ENCODE data around the gene HIF1AN.

HIF1AN gene

DNA sequence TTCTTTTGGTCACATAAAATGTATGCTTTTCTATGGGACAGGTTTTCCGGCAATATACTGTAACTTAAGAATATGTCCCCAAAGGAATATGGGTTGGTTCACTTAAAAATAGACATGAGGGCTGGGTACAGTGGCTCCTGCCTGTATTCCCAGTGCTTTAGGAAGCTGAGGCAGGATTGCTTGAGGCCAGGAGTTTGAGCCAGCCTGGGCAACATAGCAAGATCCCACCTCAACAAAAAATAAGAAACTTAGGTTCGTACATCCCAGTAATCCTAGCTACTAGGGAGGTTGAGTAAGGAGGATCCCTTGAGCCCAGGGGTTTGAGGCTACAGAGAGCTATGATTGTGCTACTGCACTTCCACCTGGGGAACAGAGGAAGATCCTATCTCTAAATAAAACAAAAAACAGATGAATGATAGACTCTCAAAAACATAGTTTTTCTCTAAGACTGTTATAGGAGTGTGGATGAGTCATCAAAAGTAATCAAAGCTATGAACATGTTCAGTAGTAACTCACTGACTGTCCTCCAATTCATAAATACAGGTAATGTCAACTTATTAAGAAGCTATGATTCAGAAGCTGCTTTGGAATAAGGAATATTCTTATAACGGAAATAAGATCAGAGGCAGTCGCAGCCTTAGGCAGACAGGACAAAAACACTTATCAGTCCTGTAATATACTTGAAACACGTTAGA, 13.5 kb upstream of the HIF1AN start:
- no peak for DNase-seq (ENCODE audit: low read depth)

DNA sequence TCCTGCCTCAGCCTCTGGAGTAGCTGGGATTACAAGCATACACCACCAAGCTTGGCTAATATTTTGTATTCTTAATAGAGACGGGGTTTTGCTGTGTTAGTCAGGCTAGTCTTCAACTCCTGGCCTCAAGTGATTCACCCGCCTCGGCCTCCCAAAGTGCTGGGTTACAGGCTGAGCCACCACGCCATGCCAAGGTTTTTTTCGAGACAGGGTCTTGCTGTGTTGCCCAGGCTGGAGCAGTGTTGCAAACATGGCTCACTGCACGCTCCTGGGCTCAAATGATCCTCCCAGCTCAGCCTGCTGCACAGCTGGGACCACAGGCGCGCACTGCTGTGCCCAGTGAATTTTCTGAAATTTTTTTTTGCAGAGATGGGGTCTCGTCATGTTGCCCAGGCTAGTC, 12.8 kb upstream of the HIF1AN start:
- no peak for DNase-seq (ENCODE audit: low read depth)

DNA sequence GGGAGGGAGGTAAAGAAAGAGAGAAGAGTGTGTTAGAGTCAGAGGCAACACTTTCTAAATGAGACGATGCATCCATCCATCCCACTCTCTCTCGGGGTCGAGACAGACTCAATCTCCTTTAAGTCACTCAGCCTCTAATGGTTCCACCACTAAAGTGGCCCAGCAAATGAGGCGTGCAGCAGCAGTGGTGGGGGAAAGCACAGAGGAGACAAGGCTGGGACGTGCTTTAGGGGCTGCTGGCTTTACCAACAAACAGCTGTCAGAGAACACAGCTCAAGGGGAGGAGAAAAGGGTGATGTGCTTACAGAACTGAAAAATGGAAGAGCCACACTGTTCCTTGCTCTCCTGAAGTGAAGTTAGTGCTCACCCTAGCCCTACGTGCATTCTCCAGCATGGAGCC, 11.5 kb upstream of the HIF1AN start:
- no peak for DNase-seq (ENCODE audit: low read depth)

DNA sequence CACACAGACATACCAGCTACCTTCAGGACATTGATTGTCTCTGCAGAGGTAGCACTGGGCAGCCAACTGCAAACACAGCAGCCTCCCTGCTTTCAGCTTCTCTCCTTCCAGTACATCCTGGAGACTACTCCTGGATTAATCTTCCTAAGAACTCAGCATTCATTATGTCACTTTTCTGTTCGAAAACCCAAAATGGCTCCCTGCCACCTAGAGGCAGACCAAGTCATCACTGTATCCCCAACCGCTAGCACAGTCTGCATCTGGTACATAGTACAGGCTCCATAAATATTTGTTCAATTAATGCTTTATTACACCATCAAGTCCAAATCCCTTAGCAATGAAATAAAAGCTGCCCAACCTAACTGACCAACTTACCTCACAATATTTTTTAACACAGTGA, 11.1 kb upstream of the HIF1AN start:
- no peak for DNase-seq (ENCODE audit: low read depth)

DNA sequence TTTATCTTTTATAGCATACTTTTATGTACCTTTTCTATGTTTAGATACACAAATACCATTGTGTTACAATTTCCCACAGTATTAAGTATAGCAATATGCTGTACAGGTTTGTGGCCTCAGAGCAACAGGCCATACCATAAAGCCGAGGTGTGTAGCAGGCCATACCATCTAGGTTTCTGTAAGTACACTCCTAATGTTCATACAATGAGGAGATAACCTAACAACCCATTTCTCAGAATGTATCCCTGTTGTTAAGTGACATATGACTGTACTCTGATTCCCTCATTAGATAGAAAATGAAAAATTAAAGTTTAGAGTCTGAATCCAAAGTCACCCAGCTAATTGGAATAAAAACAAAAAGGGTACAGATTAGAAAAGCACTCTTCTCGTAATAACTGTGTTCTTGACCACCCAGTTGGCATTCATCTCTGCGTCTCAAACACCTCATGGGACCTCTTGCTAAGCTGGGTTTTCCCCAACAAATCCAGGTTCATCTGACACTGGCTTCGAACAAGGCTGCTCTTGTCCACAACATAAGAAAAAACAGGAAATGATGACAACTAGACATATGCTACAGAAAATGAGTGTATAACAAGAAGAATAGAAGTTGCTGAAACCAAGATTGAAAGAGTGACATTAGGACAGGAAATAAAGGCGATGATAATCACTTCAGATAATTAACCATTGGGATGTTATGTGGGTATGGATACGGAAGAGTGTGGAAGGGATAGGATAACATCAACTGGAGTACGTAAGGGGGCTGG, 7.4 kb upstream of the HIF1AN start:
- DNase-seq (ENCODE audit: low read depth), result no peak

DNA sequence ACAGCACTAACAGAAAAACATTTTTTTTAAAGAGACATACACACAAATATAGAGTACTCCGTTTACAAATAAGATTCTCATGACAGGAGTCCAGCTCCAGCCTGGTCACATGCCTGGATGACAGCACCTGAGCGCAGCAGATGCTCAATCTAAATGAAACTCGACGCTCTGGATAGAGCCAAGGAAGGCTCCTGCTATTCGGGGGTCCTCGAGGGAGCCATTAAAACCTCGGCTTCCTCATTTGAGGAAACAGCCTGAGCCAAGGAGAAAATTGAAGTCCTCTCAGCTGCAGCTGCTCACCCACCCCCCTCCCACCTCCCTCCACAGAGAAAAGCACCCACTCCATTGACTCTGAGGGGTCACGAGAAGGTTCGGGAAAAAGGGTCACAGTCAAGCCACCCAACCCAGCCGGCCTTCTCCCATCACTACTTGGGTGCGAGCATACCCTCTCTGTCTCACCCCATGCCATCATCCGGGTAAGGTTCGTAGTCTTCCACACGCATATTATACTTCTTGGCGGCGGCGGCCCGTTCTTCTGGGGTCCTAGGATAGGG, 6.7 kb upstream of the HIF1AN start:
- DNase-seq (ENCODE audit: low read depth), result no peak

DNA sequence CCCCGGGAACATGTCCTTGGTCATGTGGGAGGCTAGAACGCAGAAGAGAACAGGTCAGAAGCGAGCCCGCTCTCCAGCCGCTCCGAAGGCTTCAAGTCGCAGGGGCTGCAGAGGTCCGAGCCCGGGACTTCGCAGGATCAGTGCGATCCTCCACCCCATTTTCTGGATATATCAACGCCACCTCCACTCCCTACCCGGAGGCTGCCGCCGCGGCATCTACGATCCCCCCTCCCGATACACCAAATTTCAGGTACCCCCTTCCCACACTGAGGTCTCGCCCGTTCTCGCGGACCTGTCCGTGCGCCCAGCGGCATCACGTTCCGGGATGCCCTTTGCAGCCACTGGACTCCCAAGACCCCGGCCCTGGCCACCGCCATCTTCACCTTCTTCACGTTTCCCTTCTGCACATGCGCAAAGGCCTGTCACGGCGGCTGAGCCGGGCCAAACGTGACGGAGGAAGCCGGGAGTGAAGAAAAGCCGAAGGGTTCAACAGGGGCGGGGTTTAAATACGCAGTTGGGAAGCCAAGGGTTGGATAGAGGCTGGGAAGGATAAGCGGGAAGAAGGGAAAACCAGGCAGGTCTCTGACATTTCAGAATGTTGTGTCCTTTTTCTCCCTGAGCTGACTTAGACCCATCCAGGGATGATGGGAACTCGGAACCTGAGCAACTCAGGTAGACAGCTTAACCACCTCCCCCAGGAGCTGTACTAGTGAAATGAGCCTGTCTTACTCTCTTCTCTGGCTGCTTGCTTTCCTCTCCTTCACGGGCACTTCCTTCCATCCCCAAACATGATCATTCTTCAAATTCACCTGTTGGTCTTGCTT, 6.1 kb upstream of the HIF1AN start, which contains the start of gene NDUFB8:
TSS of gene NDUFB8 (minus strand) at position 397 of the 824 bp plus-strand sequence. CDS start at position 377, 20 bp downstream.
- peak; percentile 80 for DNase-seq (ENCODE audit: low read depth)

DNA sequence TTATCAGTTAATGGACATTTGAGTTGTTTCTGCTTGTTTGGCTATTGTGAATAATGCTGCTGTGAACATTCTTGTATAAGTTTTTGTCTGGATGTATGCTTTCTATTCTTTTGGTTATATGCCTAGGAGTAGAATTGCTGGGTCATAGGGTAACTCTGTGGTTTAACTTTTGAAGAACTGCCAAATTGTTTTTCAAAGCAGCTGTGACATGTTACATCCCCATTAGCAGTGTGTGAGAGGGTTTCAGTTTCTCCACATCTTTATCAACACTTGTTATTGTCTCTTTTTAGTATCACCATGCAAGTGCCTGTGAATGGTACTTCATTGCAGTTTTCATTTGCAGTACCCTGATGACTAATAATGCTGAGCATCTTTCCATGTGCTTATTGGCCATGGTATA, 4.0 kb upstream of the HIF1AN start:
- no peak for DNase-seq (ENCODE audit: low read depth)

DNA sequence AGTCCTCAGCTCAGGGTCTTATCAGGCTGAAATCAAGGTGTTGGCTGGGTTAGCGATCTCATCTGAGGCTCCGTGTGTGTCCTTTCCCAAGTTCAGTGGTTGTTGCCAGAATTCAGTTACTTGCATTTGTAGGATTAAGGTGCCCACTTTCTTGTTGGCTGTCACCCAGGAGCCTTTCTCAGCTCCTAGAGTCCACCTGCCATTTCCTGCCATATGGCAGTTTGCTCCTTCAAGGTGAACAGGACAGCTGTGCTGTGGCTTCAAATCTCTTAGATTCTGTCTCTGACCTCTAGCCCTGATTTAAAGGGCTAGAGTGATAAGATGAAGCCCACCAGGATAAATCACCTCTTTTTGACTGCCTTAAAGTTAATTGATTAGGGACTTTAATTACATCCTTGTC, 1.0 kb upstream of the HIF1AN start:
- no peak for DNase-seq (ENCODE audit: low read depth)

DNA sequence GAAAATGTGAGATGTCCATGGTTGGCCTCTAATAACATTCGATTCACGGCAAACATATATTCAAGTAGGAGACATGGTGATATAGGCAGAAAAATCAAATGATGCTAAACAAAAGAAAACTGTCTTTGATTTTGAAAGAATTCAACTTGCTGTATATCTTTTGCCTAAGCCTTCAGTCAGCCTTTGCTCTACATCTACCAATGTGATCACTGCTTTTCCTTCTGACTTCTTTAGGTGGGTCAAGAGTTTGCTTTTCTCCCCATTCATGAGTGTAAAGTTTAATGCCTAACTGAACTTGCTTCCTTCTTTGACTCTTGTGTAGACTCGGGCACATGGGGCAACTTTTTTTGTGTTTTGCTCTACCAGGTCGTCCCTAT, 417 bp upstream of the HIF1AN start:
- no peak for DNase-seq (ENCODE audit: low read depth)

DNA sequence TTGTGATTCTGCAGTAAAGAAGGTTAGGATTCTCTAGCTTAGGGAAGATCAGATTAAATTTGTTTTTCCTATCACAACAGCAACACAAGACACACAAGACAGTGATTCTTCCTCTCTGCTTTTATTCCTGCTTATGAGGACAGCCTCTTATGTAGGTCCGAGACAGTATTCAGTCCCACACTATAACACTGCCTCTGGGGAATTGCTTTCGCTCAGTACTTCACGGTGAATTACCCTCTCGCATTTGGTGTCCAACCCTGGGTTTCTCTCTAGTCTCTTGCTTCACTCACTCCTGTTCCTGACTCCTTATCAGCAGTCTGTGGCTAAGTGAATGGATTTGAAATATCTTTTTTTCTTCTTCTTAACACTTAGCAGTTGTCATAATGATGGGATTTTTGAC, 1.7 kb downstream of the HIF1AN start:
- DNase-seq (ENCODE audit: low read depth), result no peak

DNA sequence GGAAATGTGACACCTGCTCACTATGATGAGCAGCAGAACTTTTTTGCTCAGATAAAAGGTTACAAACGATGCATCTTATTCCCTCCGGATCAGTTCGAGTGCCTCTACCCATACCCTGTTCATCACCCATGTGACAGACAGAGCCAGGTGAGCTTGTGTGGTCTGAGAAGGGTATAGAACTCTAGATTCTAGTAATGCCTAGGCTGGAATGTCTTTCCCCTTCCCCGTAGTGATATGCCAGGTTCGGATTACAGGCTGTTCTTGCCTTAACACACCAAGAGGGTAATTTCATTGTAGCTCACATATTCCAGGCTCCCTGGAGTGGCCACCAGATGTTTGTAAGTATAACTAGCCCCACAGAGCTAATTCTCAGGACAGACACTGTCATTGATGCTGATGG, 9.2 kb downstream of the HIF1AN start:
- no peak for DNase-seq (ENCODE audit: low read depth)

DNA sequence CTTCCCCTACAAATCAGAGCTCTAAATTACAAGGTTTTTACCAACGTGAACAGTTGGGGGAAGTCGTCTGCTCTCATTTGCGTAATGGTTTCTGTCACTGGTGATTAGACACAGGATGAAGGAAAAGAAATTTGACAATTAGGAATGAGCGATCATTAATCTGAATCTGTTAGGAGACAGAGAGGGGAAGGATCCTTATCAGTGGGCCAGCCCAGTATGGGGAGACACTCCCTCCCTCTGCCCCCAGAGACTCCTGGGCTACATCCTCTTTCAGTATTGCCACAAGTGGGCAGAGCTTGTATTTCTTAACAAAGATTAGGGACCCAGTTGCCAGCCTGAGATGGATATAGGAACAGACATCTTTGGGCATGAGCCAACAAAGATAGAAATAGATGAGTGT, 15.5 kb downstream of the HIF1AN start:
- no peak for DNase-seq (ENCODE audit: low read depth)

DNA sequence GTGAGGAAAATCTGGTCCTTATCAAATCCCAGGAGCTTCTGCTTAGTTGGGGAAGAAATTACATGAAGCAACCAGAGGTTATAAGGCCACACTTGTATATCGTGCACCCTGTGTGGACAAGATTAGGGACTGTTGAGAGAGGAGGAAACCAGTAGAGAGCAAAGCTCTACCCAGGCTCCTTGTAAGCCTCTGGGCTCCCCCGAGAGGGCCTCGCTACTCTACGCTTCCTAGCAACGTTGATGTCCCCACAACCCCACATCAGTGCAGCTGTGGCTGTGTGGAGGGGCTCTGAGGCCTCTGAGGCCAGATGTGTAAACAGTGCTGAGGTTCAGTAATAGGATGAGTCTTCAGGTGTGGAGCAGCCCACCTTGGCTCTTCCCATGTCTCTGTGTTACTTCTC, 16.0 kb downstream of the HIF1AN start:
- no peak for DNase-seq (ENCODE audit: low read depth)

DNA sequence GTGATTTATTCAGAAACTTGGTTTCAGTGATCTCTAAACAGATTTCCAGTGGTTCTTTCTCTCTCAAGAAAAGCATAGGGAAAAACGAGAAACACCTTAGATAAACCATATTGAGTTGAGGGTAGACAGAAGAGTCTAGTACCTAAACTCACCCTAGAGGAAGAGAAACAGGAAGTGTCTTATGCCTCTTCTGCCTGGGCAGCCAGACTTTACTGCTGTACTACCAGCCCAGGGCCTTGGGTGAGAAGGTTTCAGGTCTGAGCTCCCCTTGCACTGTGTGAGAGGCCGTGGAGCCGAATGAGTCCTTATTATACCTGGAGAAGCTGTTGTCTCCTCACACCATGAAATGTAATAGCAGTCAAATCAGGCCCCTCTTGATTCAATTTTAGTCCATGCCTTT, 18.2 kb downstream of the HIF1AN start:
- no peak for DNase-seq (ENCODE audit: low read depth)

DNA sequence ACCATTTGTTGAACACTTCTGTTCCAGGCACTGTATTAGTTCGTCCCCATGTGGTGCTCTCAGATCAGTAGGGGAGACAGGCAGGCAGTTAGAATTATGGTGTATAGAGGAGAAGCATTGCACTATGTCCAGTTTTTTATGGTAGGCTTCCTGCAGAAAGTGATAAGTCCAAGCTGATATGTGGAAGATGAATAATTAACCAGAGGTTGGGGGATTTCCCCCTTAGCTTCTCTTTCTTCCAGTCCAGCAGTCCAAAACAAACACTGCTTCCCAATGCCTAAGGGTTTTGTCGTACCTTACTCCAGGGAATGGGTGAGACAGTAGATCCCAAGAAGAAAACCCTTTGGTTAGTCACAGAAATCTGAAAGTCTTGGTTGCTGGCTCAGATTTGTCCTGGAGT, 19.2 kb downstream of the HIF1AN start:
- no peak for DNase-seq (ENCODE audit: low read depth)

DNA sequence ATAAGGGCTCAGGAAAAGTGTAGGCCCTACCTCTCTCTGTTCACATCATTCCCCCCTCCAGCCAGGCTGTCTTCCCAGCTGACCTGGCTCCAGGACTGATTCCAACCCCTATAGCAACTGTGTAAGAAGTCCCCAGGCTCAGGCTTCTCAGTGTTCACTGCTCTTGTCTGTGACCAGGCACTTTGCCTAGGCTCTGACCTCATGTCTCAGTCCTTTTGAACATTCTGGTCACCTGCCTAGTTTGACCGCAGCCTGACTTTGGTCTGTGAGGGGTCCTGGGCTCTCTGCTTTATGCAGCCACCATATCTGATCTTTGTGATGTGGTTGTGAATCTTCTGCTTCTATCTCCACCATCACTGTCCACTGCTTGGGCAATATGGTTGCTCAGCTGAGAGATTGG, 24.5 kb downstream of the HIF1AN start:
- no peak for DNase-seq (ENCODE audit: low read depth)

DNA sequence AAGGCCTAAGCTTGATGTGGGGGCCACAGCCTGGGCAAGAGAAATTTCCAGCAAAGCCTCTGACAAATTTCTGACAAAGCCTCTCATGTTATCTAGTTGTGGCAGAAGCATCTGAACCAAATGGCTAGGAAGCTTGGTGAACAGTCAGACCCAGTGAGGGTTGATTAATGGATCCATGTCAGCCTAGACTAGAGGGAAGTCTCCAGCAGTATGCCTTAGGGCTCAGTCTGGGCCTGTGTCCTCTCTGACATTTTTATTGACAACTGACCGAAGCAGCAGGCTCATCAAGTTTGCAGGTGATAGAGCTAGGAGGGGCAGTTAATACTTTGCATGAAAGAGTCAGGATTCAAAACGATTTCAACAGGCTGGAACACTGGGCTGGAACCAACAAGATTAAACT, 25.3 kb downstream of the HIF1AN start:
- no peak for DNase-seq (ENCODE audit: low read depth)

DNA sequence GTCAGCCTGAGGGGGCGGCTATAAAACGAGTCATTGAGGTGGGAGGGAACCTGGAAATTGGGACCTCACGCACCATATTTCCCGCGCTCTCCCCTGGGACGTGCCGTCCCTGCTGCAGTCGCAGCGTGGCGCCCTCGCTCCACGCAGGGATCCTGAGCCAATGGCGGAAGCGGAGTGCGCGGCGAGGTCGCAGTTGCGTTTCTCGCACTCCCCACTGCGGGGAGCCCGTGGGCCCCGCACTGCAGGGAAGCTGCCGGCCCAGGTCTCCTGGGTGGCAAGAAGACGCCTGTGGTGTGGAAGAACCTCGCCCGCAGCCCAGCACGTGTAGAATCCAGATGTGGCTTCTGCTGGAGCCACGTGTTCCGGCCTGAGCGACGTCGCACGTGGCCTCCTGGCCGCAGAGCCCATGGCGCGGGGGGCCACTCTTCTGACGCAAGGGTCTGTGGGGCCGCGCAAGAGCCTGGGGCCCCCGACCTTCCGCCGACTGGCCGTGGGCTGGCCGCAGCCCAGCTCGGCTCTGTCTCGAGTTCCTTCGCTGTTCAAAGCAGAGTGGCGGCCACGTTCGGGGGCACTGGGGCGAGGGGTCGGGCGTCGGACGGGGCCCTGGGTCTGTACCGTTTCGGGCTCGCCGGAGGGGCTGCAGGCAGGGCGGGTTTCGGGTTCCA, 26.4 kb downstream of the HIF1AN start:
- DNase-seq (ENCODE audit: low read depth), result peak; percentile 71

DNA sequence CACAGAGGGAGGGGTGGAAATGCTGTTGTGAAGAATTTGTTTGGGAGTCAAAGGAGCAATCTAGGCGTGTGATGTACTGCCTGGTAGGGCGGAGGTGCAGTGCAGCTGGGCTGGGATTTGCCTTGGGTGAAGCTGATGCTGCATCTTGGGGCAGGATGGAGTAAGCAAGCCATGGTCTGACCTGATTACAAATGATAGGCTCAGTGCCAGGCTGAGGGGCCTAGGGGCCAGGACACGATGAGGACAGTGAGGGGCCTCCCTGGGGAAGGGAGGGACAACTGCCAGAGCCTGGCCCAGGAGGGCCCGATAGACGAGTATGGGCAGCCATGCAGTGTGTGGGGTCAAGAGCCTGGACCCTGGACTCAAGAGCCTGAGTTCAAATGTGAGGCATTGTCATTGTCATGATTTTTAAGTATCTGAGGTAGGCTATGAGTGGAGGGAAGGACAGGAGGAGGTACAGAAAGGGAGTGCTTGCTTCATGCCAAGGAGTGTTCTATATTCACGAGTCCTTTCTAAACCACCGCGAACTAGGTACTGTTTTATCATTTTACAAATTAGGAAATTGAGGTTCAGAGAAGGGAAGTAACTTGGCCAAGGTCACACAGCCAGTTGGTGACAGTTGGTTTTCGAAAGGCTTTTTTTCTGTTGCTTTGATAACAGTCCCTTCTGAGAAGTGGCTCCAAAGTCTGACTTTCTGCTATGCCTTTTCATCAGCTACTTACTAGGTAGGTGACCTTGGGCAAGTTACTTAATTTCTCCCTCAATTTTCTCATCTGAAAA, 29.7 kb downstream of the HIF1AN start:
- DNase-seq (ENCODE audit: low read depth), result no peak

DNA sequence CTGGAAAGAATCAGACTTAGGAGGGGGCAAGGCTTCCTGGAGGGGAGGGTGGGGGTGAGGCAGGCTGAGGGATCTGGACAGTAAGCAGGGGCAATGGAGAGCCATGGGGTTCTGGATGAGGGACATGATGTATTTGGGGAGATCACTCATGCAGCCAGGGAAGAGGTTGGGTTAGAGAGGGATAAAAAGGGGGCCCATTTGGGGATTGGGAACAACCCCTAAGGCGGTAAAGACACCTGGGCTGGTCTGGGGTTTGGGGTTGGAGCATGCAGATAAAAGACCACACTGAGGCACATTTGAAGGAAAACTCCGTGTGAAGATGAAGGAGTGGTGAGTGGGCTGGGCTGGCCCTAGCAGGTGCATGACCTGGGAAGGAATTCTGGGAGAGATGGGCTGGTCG, 30.8 kb downstream of the HIF1AN start:
- DNase-seq (ENCODE audit: low read depth), result no peak

Data from T follicular helper cell (primary cell).